Measurements from ENCODE around the gene PDXP.
"Not testable (repeated sequence)": the region's sequence is repeated elsewhere in the genome, so short reads cannot be mapped to it uniquely, and the experiment has no call there.

Gene PDXP, protein sequence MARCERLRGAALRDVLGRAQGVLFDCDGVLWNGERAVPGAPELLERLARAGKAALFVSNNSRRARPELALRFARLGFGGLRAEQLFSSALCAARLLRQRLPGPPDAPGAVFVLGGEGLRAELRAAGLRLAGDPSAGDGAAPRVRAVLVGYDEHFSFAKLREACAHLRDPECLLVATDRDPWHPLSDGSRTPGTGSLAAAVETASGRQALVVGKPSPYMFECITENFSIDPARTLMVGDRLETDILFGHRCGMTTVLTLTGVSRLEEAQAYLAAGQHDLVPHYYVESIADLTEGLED

DNA sequence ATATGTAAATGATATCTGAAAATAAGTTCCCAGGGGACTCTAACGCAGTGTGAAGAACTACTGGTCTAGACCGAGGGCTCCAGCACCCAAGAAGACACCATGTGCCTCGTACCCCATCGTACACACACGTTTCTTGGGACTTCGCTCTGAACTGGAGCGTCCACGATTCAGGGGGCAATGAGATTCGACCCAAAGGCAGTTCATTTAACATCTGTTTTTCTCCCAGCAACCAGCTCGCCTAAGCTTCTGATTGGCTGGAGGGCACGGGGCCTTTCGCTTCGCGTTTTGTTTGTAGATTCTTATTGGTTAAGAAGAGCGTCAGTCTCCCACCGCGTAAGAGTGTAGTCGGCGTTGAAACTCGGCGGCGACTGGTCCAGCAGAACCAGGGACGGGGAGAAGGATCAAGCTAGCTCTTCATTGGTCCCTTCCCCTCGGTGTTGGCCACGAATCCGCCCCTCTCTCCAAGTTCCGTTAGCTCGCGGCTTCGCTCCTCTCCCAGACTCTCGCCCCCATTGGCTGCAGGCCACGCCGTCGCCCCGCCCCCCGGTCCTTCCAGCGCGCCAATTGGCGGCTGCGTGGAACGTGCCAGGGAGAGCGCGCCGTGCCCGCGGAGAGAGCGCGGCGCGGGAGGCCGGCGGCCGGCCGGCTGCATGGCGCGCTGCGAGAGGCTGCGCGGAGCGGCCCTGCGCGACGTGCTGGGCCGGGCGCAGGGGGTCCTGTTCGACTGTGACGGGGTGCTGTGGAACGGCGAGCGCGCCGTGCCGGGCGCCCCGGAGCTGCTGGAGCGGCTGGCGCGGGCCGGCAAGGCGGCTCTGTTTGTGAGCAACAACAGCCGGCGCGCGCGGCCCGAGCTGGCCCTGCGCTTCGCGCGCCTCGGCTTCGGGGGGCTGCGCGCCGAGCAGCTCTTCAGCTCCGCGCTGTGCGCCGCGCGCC lies at the start of gene PDXP:
Gene PDXP (plus strand): TSS at position 591 of the 933 bp plus-strand sequence. CDS start 60 bp downstream, at position 651.
- DNase-seq, result peak; percentile 98 to 99

DNA sequence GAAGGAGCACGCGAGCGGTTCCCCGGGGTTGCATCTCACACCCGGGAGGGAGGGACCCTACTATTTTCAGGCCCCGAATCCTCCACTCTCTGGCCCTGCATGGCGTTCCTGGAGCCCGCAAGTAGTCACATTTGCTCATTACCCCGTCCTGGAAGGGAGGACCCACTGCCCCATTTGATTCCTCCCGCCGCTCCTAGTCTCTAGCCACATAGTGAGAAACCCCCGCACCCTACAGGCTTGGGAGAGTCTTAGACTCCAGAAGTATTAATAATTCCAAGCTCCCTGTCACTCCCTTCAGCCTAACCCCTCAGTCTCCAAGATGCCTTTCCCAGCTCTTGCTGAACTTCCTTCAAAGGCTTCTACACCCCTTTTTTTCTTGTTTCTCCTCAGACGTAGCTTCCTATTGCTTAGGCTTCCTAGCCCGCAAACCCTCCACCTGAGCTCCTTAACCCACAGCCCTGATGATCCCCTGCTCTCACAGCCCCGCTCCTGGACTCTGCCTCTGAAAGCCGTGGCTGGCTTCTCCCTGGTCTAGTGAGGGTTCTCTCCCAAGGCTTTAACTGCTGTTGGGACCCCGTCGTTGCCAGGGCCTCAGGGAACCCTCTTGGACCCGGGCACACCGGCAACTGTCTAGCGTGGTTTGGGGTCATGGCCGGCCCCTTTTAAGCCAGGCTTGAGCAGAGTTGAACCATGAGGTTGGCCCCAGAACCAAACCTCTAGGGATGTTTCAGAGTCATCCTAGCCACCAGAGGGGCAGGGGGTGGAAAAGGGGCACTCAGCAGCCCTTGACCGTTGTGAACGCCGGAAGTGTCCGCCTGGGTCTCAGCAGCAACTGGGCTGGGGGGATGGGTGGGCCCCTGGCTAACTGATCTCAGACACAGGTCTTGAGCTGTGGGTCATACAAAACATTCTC lies 49.0 kb upstream of the PDXP start:
- no peak for DNase-seq

DNA sequence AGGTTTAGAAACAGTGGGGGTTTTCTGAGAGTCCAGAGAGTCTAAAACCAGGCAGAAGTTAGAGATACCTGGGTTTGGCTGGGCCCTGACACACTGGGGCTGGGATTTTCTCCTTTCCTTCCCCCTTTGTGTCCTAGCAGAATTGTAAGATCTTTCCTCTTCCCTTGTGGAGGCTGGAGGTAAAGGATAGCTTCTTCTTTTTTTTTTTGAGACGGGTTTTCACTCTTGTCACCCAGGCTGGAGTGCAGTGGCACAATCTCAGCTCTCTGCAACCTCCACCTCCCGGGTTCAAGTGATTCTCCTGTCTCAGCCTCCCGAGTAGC lies 48.4 kb upstream of the PDXP start:
- not testable (repeated sequence) for DNase-seq

DNA sequence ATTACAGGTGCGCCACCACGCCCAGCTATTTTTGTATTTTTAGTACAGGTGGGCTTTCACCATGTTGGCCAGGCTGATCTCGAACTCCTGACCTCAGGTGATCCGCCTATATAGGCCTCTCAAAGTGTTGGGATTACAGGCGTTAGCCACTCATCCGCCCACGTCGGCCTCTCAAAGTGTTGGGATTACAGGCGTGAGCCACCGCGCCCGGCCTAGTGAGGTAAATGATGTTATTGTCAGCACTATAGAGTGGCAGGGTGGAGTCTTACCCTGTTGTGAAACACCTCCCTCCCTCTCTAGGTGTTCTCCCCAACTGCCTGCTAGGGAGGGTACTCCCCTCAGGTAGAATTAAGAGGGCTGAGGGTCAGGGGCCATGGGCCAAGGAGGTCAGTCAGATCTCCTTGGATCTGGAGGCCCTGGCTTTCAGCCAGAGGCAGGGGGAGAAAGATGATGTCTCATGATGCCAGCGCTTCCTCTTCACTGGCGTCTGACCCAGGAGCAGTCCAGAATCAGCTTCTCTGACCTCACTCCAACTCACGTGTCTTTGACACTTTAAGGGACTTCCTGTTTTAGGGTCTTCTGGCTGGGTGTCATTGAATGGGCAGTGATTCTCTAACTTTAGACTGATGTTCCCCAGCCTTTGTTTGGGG lies 47.9 kb upstream of the PDXP start:
- no peak for DNase-seq

DNA sequence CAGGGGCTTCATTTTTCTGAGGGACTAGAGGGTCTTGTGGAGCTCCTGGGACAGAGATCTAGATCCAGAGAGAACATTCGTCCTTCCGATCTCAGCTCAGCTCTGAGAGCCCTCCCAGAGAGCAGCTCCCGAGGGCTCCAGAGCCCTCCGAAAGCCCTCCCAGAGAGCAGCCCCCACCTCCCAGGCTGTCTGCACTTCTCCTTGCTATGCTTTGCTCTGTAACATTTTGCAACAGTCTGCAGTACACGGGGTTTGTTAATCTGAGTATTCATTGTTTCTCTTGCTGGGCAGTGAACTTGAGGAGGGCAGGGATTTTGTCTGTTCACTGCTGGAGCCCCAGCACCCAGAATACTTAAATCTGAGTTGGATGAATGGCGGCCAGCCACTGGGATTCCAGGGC lies 47.3 kb upstream of the PDXP start:
- no peak for DNase-seq

DNA sequence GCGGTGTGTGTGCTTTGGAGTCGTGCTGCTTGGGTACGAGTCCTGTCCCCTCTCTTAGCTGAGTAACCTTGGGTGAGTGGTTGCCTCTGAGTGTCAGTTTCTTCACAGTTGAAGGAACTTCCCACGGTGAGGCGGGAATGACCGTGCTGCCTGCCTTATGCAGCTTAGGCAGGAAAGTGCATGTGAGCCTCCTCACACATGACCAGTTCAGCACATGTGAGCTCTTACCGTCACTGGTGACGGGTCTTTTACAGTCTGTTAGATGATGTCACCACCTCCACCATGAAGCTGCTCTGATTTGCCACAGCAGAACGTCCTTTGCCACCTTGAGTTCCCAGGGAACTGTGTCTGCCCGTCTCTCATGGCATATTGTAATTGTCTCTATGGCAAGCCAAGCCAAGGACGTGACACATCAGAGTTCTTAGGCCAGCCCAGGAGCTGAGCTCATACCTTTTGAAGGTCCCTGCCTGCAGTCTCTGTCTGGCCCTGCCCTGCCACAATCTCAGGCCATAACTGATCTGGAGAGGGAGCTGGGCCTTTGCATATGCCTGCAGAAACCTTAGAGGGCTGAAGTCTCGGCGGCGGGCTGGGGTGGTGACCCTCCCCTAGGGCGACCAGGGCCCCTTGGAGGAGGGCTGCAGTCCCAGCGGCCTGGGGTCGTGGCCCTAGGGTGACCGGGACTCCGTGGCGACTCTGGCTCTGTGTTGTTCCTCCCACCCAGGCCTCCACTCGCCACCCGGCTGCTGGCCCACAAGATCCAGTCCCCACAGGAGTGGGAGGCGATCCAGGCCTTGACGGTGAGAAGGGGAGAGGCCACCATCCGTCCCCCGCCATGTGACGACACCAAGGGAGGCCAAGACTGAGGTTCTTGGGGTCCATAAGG lies 42.1 kb upstream of the PDXP start:
- no peak for DNase-seq

DNA sequence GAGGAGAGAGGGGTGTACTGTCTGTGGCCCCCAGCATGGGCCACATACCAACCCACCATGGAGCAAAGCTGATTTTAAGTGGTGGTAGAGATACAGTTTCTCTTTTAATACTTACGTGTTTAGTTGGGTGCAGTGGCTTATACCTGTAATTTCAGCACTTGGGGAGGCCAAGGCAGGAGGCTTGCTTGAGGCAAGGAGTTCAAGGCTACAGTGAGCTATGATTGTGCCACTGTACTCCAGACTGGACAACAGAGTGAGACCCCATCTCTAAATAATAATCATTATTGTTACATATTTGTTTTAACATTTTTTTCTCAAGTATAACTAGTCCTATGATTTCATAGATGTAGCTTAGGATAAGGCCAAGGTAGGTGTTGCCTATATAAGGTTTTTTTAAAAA lies 41.1 kb upstream of the PDXP start:
- DNase-seq, result no peak

DNA sequence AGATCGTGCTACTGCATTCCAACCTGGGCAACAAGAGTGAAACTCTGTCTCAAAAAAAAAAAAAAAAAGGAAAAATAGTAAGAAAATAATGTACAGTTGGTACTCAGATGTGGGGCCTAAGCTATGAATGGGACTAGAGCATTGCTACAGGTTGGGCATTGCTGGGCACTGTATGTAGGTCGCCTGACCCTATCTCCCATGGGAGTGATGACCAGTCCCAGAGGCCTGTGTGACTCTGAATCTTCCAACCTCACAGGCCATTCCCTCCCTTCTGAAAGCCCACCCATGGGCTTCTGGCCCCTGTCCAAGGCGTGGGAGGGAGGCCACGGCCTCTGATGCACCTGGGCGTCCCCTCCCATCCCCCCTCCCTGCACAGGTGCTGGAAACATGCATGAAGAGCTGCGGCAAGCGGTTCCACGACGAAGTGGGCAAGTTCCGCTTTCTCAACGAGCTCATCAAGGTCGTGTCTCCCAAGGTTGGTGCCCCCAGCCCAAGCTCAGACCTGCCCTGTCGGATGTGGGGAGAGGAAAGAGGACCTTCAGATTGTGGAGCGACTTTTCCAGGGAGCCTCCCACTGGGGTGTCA lies 40.4 kb upstream of the PDXP start:
- DNase-seq, result no peak

DNA sequence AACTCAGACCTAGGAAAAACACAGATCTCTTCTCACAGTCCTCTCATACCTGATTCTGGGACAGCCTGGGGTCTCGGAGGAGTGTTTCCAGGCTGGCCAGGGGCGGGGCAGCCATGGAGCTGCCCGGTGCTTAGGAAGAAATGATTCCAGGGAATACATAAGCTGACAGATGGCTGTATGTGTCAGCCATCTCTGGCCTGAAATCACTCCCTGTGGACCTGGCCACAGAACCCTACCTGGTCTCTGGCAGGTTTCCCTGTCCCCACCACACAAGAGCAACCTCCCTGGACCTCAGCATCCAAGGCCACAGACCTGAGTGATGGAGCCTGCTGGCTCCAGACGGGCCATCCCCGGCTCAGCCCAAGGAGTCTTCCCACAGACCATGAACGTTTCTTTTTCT lies 39.8 kb upstream of the PDXP start:
- DNase-seq, result no peak

DNA sequence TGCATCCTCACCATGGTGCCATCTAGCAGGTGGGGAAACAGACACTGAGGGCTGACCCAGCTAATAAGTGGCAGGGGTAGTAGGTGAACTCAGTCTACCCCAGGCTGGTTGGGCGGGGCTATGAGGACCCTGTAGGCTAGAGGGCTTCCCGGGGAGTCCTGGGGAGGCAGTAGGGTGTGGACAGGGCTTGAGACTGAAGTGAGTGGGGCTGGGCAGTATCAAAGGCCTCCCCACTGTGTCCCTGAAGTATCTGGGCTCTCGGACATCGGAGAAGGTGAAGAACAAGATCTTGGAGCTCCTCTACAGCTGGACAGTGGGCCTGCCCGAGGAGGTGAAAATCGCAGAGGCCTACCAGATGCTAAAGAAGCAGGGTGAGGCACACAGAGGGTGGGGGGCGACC lies 38.5 kb upstream of the PDXP start:
- DNase-seq, result no peak

DNA sequence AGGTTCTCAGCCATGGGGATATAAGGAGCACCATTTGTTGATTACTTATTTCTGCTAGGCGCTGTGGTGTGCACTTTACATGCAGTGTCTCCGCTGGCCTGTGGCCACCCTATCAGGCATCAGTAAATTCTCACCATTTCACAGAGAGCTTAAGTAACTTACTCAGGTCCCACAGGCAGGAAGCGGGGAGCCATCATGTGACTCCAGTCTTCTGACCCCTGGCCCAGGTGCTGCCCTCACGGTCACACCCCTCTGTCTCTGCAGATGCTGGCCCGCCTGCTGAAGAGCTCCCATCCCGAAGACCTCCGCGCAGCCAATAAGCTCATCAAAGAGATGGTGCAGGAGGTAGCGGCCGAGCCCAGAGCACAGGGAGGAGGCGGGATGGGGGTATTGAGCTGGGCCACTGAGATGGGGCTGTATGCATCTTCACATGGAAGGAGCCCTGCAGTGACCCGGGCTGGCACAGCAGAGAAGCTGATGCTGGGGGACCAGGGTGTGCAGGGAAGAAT lies 37.1 kb upstream of the PDXP start:
- no peak for DNase-seq

DNA sequence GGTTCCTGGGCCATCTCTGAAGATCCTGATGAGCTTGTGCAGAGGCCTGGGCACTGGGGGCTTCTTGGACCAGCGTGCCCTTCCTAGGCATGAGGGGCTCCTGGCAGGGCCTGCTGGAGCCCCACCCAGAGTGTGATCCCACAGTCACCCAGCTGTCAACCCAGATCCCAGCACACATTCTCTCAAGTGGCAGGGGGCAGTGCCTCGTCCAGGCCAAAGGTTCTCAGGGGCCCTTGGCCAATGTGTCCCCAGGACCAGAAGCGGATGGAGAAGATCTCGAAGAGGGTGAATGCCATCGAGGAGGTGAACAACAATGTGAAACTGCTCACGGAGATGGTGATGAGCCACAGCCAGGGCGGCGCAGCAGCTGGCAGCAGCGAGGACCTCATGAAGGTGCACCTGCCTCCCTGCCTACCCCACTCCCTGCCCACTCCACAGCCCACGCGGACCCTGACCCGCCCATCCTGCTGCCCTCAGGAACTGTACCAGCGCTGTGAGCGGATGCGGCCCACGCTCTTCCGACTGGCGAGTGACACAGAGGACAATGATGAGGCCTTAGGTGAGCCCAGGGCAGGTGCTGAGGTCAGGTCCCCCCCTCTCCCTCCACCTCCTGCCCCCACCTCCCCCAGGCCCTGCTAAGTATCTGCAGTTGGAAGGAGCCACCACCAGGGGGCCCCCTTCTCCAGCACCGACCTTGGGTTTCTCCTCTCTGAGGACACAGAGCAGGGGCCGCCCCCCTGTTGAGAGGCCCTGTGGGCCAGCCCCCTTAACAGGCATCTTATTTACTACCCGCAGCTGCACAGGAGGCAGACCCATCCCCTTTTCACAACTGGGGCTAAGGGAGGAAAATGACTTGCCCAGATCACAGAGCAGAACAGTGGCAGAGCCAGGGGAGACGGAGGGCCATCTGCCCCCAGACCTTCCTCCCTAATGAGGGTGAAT lies 35.2 kb upstream of the PDXP start:
- DNase-seq, result peak in 1 of 2 experiments; percentile 37

DNA sequence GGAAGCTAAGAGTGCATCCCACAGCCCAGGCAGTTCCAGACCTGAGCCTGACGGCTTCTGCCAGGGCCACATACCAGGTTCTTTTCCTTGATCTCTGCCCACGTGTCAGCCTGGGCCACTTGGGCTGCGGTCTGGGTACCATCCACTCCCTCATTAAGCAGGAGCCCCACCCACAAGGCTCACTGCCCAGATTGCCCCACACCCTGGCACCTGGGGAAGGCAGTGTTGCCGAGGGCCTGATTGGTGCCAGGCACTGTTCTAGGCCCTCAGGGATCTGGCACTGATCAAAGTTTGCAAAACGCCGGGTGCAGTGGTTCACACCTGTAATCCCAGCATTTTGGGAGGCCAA lies 34.5 kb upstream of the PDXP start:
- DNase-seq, result no peak

DNA sequence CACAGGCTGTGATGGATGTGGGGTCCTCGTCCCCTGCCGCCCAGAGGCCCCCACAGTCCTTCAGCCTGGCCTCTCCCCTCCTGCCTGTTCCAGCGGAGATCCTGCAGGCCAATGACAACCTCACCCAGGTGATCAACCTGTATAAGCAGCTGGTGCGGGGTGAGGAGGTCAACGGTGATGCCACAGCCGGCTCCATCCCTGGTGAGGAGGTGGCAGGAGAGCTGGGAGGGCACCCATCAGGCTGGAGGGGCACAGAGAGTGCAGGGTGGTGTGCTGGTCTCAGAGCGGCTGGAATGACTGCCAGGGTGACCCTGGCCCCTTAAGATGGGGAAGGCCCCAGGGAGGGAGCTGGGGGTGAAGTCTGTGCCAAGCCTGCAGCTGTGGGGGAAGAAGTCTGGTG lies 33.6 kb upstream of the PDXP start:
- DNase-seq, result no peak

DNA sequence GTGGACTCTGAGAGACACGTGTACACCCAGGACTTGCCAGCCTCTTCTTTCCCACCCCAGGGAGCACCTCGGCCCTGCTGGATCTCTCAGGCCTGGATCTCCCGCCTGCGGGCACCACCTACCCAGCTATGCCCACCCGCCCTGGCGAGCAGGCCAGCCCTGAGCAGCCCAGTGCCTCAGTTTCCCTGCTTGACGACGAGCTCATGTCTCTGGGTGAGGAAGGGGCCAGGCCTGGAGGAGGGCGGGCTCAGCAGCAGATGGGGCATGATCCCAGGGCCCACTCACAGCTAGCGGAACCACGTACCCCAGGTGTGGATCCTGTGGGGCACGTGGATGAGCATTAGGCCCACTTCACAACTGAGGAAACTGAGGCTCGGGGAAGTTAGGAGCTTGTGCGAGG lies 32.8 kb upstream of the PDXP start:
- DNase-seq, result no peak

DNA sequence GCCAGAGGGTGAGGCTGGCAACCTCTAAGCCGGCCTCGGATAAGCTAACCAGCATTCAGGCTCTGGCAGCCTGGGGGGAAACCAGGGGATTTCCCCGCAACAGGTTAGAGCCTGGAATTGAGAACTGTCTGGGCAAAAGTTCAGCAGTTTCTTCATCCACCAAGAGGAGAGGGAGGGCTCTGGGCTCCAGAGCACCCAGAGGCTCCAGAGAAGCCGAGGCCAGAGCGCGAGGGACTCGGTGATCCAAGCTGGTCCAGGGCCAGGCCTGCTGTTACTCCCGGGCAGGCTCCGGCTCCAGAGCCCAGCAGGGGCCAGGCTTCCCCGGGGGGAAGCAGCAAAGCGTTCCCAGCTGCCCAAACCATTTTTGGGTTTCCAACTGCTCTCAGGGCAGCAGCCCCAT lies 32.4 kb upstream of the PDXP start:
- no peak for DNase-seq

DNA sequence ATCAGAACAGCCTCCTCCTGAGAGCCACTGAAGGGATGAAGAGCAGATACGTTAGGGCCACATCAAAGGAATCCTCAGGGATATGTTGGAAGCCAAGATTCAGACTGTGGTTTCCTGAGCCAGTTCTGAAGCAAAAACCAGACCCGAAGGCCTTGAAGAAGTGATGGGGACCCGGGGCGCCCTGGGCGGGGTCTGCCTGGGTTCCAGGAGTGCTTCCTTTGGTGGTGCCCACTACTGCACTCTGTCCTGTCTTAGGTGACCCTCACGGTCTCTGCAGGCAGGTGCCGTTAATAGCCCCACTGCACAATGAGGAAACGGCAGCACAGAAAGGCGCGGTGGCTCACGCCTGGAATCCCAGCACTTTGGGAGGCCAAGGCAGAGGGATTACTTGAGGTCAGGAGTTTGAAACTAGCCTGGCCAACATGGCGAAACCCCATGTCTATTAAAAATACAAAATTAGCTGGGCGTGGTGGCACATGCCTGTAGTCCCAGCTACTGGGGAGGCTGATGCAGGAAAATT lies 31.9 kb upstream of the PDXP start:
- DNase-seq, result no peak

DNA sequence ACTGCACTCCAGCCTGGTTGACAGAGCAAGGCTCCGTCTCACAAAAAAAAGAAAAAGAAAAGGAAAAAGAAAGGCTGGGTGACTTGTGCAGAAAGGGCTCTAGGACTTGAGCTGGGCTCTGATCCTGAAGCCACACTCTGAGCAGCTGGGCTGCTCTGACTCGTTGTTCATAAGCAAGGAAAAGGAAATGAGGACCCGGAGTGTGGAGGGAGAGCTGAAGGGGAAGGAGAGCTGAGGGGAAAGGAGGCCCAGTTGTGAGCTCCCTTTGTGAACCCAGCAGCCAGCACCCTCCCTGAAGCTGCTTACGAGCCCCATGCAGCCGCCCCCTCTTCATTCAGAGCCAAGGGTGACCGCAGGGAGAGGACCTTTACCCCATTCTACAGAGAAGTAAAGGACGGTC lies 31.4 kb upstream of the PDXP start:
- no peak for DNase-seq

DNA sequence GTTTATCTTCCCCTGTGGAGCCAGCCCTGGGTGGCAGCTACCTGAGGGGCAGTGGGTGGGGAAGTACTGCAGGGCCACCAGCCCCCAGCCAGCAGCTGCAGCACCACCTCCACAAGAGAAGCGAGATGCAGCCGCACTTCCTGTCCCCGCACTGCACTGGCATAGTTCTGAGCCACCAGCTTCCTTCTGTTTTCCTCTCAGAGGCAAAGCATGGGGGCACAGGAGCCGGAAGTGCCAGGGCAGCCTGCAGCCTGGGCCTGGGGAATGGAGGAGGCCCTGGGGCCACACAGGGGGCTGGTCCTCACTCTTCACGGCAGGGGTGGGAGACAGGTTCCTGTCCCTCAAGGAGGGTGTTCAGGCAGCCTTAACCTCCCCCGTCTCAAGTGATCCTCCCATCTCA lies 31.0 kb upstream of the PDXP start:
- DNase-seq, result no peak

DNA sequence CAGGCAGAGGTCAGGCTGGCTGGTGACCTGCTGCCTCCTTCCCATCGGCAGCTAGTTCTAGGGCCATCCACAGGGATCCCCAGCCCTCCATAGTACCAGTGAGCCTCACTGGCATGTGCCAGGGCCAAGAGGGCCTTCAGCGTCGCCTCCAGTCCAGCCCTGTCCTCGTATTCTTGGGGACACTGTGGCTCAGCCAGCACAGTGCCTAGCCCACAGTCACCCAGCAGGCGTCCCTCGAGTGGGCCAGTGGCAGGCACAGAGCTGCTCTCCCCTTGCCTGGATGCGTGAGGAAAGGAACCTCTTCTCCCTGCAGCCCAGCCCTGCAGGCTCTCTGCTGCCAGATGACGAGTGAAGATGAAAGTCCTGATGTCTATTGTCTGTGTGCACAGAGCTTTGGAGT lies 29.7 kb upstream of the PDXP start:
- no peak for DNase-seq
